K562 (cell line): Measurements from ENCODE around the gene NBPF4.
"Not testable (repeated sequence)": the region's sequence is repeated elsewhere in the genome, so short reads cannot be mapped to it uniquely, and the experiment has no call there.

Source experiments
- CC2D1A ChIP-seq: fragments of 450-650 bp; IDR thresholded peaks from 2 replicates; pipeline ENCODE4 v1.6.1; 2017; ENCODE audit warnings: mild to moderate bottlenecking
- EZH2 ChIP-seq: IDR thresholded peaks from 2 replicates; pipeline ENCODE4 v1.6.1; 2012; ENCODE audit warnings: low read depth, mild to moderate bottlenecking, inconsistent platforms, low read length, borderline replicate concordance

- not testable (repeated sequence) for TF ChIP-seq EZH2, CC2D1A
These were observed 11.7 kb downstream of the NBPF4 start for GRCh38 chr1:108232183-108232582.
